Hematopoietic multipotent progenitor cell treated with erythropoietin and hydrocortisone succinate and interleukin-3 and kit ligand, for 15 days (in vitro differentiated cells): ENCODE data around the gene FXYD1.
"Not testable (repeated sequence)": the region's sequence is repeated elsewhere in the genome, so short reads cannot be mapped to it uniquely, and the experiment has no call there.

Experiments used
- DNase-seq: peaks from one replicate; pipeline ENCODE4 v3.0.0-alpha.2; 2015; ENCODE audit warnings: low spot score

Gene FXYD1

DNA sequence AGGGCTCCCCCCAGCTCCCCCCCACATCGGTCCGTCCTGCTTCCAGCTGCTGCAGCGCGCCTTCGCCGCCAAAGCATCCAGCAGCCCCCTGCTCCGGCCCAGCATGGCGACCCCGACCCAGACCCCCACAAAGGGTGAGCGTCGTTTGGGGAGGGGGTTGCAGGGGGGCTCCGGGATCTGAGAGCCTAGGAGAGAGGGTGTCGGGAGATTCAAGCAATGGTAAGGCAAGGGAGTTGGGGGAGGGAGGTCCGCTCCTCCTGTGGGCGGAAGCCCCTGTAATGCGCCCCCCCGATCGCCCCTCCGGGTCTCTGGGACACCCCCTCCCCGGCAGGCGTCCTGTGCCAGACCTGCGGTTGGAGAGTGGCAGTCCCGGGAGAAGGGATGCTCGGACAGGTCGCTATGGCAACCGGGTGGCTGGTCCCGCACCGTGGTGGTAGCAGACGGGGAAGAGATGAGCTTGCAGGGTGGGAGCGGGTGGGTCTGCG lies 4.6 kb downstream of the FXYD1 start, which contains the start of gene FXYD7:
TSS of gene FXYD7 (plus strand) at position 25 of the 485 bp plus-strand sequence. CDS start at position 104, 79 bp downstream.
- no peak for DNase-seq

DNA sequence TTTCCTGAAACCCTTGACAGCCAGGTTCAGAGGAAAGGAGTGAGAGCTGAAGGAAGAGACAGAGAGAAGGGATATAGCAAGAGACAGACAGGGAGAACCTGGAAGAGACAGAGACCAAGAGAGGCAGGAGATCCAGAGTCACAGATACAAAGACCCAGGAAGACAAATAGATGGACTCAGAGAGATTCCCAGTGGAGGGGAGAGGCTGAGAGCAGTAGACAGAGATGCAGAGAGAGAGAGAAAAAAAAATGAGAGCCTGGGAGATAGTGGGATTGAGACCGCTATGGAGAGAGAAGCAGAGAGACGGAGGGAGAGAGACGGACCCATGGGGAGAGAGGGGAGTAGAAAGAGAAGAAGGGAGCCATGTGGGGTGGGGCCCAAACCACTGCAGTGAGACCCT lies 5.2 kb downstream of the FXYD1 start:
- no peak for DNase-seq

DNA sequence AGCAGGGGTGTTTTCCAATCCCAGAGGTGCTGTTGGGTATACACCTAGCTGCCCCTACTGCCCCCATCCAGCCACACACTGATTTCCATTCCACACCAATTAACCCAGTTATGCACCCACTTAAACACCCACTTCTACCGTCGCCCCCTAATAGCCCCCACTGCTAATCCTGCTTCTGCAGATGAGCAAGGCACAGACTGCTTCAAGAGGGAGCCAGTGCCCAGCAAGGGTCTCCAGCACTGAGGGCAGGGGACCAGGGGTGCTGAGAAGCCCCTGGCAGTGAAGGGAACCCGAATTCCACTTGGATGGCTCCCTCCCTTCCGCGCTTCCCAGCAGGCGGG lies 5.6 kb downstream of the FXYD1 start:
- no peak for DNase-seq

DNA sequence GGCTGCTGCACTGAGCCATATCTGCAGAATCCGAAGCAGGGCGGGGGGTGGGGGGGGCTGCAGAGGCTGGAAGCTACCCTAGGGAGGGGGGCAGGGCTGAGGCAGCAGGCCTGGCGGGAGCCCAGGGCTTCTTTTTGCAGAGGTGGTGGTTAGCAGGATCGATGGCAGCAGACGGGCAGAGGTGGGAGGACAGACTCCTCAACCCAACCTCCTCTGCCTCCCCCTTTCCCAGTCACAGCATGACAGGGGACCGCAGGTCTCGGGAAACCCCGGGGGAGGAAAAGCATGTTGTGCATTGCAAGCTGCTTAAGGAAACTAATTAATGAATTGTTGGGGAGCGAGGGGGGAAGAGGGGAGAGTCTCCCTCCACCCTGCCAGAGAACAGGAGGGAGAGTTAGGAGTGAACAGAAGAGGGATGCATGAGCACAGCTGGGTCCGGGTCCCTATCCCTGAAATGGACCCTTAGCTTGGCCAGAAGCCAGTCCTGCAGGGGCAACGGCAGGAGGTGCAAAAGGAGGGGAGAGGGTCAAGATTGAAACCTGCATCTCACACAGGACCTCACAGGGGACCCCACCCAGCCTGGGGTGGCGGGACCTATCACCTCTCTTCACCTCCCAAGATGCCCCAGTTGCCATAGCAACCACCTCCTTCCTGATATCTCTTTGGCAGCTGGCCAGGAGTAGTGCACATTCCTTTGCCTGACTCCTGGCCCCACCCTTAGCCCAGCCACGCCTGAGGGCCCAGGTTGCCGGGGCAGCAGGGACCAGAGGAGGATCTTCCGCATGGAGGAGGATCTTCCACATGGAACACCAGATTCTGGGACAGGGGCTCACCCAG lies 6.2 kb downstream of the FXYD1 start:
- peak; percentile 46 for DNase-seq

DNA sequence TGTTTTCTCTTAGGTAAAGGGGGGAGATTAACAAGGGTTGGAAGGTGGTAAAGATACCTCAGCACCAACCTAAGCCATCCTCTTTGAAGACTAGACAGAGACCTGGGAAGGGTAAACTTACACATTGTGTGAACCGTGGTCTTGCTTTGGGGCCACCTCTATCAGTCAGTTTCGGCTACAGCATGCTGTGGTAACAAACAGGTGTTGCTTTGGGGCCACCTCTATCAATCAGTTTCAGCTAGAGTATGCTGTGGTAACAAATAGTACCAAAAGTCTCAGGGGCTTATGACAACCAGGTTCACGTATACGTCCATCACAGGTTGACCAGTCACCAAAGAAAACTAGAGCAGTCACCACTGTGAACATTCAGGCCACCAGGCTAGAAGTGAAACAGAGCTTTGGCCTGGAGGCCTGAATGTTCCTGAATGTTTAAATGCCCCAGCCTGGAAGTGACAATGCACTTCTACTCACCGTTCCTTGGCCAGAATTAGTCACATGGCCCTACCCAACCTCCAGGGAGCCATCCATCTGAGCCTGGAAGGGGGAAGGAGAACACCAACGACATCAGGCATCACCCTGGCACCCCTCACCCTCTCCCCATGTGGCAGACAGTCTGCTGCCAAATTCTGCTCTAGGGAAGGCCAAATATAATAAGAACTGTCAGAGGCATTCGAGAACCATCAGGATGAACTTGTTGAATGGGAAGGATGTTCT lies 8.3 kb downstream of the FXYD1 start:
- DNase-seq = no peak

DNA sequence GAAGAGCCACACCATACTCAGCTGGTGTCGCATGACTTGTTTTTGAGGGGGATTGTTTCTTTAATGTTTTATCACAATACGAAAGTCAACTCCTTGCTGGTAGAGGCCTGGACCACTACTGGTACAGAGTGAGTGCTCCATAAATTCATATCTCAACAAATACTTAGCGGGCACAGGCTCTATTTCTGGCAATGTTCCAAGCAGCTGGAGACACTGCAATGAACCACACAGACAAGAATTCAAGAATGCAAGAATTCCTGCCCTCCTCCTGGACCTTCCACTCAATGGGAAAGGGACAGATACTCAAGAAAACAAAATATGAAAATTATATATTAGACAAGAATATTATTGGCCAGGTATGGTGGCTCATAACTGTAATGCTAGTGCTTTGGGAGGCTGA lies 10.8 kb downstream of the FXYD1 start:
- DNase-seq = no peak

GRCh38 chr19:35150445-35150844 lies 11.8 kb downstream of the FXYD1 start:
- DNase-seq = no peak

DNA sequence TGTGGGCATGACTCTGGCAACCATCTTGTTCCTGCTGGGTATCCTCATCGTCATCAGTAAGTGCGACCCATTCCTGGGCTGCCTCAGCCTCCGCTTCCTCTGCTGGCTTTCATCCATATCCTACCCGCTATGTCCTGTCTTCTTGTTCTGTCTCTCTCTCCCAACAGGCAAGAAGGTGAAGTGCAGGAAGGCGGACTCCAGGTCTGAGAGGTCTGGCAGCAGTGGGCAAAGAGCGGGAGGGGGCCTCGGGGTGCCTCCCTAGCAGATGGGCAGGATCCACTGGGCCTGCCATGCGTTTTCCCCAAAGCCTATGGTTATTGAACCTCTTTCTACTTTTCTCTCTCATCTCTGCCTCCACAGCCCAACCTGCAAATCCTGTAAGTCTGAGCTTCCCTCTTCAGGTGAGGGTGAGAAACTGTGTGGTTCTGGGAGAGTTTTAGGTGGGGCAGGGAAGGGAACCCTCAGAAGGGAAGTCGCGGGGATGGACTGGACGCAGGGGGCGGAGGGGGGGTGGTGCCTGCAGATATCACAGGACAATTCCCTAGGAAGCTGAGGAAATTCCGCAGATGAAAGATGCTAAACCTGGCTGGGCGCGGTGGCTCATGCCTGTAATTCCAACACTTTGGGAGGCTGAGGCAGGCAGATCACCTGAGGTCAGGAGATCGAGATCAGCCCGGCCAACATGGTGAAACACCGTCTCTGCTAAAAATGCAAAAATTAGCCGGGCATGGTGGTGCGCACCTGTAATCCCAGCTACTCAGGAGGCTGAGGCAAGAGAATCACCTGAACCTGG lies 12.8 kb downstream of the FXYD1 start:
- no peak for DNase-seq

DNA sequence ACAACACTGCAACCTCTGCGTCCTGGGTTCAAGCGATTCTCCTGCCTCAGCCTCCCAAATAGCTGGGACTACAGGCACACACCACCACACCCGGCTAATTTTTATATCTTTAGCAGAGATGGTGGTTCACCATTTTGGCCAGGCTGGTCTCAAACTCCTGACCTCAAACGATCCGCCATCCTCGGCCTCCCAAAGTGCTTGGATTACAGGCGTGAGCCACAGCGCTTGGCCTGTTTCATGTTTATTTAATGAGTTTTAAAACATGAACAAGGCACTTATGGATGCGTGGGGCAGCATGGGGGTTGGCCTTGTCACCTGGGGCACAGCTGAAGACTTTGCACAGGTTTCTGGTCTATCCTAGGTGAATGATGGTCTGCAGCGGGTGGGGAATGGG lies 14.5 kb downstream of the FXYD1 start:
- not testable (repeated sequence) for DNase-seq

DNA sequence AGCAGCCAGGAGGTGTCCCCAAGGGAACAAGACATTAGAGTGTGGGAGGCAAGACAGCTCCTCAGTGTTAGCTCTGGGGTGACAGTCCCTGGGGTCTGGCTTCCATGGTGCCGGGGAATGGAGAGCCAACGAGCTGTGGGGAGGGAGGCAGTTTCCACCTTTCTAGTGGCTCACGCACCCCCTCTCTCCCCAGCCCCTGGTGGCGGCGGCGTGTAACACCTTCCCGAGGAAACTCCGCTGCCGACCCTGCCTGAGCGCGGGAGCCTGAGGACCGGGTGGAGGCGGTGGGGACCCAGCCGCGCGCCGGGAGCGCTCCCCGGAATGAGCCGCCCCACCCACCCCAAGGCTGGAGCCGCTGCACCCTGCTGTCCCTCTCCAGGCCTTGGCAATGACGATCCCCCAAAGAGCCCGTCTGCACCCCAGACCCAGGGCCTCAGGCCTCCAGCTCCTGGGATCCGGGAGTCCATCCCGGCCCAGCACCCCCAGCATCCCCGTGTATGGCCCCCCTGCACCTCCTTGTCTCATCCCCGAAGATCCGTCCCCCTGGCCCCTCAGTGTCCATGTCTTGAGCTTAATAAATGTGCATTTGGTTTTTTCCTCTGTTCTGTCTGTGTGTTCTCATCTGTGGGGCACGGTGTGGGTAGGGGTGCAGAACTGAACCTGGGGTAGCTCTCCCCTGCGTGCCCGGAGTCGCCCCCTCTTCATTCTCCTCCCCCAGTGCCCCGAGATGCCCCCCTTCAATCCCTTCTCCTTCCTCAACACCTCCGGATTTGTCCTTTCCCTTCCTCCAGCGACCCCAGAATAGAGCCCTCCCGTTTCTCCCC lies 15.3 kb downstream of the FXYD1 start:
- DNase-seq = no peak

DNA sequence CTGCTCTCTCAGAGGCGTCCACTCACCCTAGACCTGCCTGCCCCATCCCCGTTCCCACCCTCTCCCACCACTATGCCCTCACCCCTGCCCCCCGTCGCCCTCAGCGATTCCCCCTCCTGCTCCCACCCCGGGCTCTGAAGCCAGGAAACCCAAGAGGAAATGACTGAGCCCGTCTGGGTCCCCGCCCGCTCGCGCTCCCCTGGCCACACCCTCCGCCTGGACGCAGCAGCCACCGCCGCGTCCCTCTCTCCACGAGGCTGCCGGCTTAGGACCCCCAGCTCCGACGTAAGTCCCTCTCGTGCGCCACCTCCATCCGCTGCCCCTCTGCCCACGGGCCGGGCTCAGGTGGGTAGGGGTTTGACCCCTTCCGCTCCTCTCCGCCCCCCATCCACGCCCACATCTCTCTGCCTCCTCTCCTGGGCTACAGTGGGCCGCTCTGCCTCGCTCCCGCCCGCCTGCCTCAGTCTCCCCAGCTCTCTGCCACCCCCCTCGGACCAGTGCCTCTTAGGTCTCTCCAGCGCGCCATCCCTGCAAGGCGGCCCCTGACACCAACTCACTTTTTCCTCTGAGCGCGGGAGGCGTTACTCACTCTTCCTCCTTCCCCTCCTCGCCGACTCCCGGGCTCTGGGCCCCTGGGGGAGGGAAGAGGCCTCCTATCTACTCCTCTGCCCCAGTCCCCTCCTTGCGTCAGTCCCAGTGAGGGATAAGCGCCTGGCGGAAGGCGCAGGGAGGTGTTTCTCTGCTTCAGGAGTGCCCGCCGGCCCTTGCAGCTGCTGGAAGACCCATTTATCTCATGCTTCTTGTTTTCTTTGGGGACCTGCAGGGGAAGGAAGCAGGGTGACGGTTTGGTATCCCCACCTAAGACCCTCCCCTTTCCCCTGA lies 16.1 kb downstream of the FXYD1 start, which contains the start of gene FXYD5:
TSS of gene FXYD5 (plus strand) at position 211 of the 882 bp plus-strand sequence. CDS start 816 bp downstream, outside the sequence.
- DNase-seq = no peak

GRCh38 chr19:35155441-35155840 lies 16.8 kb downstream of the FXYD1 start:
- DNase-seq = no peak

GRCh38 chr19:35155981-35156672 lies 17.5 kb downstream of the FXYD1 start:
- DNase-seq = no peak

DNA sequence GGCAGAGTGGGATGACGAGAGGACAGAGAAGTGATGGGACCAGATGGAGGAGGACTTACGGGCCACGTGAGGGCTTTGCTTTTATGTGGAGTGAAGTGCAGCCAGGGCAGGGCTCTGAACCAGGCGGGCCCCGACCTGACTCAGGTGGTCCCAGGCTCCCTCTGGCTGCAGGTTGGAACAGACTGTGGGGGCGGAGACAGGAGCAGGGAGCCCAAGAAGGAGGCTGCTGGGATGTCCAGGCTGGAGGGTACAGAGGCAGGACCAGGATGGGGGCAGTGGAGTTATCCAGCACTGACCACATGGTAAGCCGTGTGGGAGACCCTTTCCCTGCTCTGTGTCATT lies 18.0 kb downstream of the FXYD1 start:
- no peak for DNase-seq

GRCh38 chr19:35157431-35157830 lies 18.8 kb downstream of the FXYD1 start:
- no peak for DNase-seq

- DNase-seq = no peak
These were observed 21.0 kb downstream of the FXYD1 start for GRCh38 chr19:35159606-35160005.

- DNase-seq = no peak
These were observed 22.2 kb downstream of the FXYD1 start for GRCh38 chr19:35160629-35161433.

- no peak for DNase-seq
These were observed 22.8 kb downstream of the FXYD1 start for GRCh38 chr19:35161434-35161743.
